ENCODE results near the gene MANEAL. TPM values are rescaled to one million over a fixed set of nuclear protein-coding genes. Genes with fewer than 3 reads are reported as not detected.
A peak's percentile ranks its signal among the peaks of the same experiment; 100 is the strongest.

MANEAL gene
- total RNA-seq (2016; rRNA removed; fragmentation: Illumina TruSeq; extraction: Trizol) (16.8 and 26.4 TPM in 2 replicates), polyA plus RNA-seq (2011; rRNA removed) (20.8 and 24.2 TPM in 2 replicates), polyA minus RNA-seq (2011; rRNA and poly(A)+ RNA removed; ENCODE audit: low replicate concordance) (38.3 and 73.7 TPM in 2 replicates), Bru-seq, nascent RNA (percentile 62 among the genes with signal in this experiment), BruChase-seq, experiment 1, labeled RNA remaining after a 6-hour chase (percentile 77 among the genes with signal in this experiment), BruChase-seq, experiment 2, labeled RNA remaining after a 2-hour chase (percentile 62 among the genes with signal in this experiment)
- 16.6 and 17.3 TPM in 2 replicates for total RNA-seq (2016; cell fraction: cytosol; rRNA removed; fragmentation: Illumina TruSeq; extraction: Trizol; ENCODE audit: low read depth)
- 18.0 and 24.7 TPM in 2 replicates for total RNA-seq (2016; cell fraction: insoluble cytoplasmic fraction; rRNA removed; fragmentation: Illumina TruSeq; extraction: Trizol)
- total RNA-seq (2016; cell fraction: membrane; rRNA removed; fragmentation: Illumina TruSeq; extraction: Trizol), result 32.4 and 35.8 TPM in 2 replicates
- 19.1 and 23.7 TPM in 2 replicates for total RNA-seq (2016; cell fraction: nucleus; rRNA removed; fragmentation: Illumina TruSeq; extraction: Trizol)
- polyA plus RNA-seq (2011; cell fraction: cytosol; rRNA removed), result 19.9 and 21.2 TPM in 2 replicates
- polyA plus RNA-seq (2011; cell fraction: nucleus; rRNA removed), result 9.7 and 13.0 TPM in 2 replicates
- 15.7 and 16.4 TPM in 2 replicates for polyA plus RNA-seq (2012)
- 22.1 and 26.7 TPM in 2 replicates for polyA plus RNA-seq (2016; cell fraction: cytosol; fragmentation: Illumina TruSeq; extraction: Trizol; ENCODE audit: low read depth)
- 26.1 and 27.7 TPM in 2 replicates for polyA plus RNA-seq (2016; cell fraction: insoluble cytoplasmic fraction; fragmentation: Illumina TruSeq; extraction: Trizol; ENCODE audit: low read depth)
- 36.8 and 37.5 TPM in 2 replicates for polyA plus RNA-seq (2016; cell fraction: membrane; fragmentation: Illumina TruSeq; extraction: Trizol; ENCODE audit: low read depth)
- polyA plus RNA-seq (2016; cell fraction: nucleus; fragmentation: Illumina TruSeq; extraction: Trizol; ENCODE audit: insufficient read depth, low read depth), result 36.1 and 42.1 TPM in 2 replicates
- 15.2 and 17.4 TPM in 2 replicates for polyA minus RNA-seq (2011; cell fraction: cytosol; rRNA and poly(A)+ RNA removed)
- 6.0 and 8.9 TPM in 2 replicates for polyA minus RNA-seq (2011; cell fraction: nucleus; rRNA and poly(A)+ RNA removed)
- long read RNA-seq, experiment 1, partial matches to known transcripts, result 3 of 6 reads
- long read RNA-seq, experiment 1, other reads (novel, unspliced or antisense), result 2 of 6 reads
- long read RNA-seq, experiment 2, transcript MANEAL-203 (4 exons, 2,327 nt), result major isoform, 14 of 55 reads
- long read RNA-seq, experiment 2, transcript MANEAL-202 (4 exons, 2,685 nt), result major isoform, 14 of 55 reads
- long read RNA-seq, experiment 2, partial matches to known transcripts, result 2 of 55 reads
- long read RNA-seq, experiment 2, other reads (novel, unspliced or antisense), result 23 of 55 reads

GRCh38 chr1:37793773-37794371 lies at the start of gene MANEAL:
Gene MANEAL (plus strand): TSS chr1:37793847. CDS start chr1:37794183, 336 bp downstream.
- FAIRE-seq, result no peak
- no peak for DNase-seq (ENCODE audit: low spot score)
- peak; percentile 80 for ATAC-seq
- Histone ChIP-seq H3K27ac (ENCODE audit: extremely low read length, insufficient read depth, low read length) (peak within 1 kb of the TSS; percentile 63), H3K36me3 (replicated peaks in 1 of 2; ENCODE audit: control insufficient read depth in 1 of 2, insufficient read depth in 2 of 2, low read length in 2 of 2) (peaks cover 5 to 20% of the 10 kb centered on the region in 2 experiments; a peak in 4 of 5 replicates), H3K4me1 (ENCODE audit: insufficient read depth, low read length) (peaks cover 24% of the 10 kb centered on the region), H3K79me2 (ENCODE audit: insufficient read depth, low read length) (peaks cover 7% of the 10 kb centered on the region), H3K27me3 (ENCODE audit: control insufficient read depth in 1 of 2, insufficient read depth in 2 of 2, low read length in 2 of 2) (peaks cover 0 to 9% of the 10 kb centered on the region in 2 experiments; a peak in 3 of 5 replicates), H2AFZ (ENCODE audit: low read length) (no peak within 1 kb of the TSS), H4K20me1 (ENCODE audit: insufficient read depth, low read length) (no peaks in the 10 kb centered on the region; the same call in 1 of the 2 replicates), H3K9ac (ENCODE audit: insufficient read depth, low read depth, low read length) (peak within 1 kb of the TSS; percentile 80), H3K4me3 (replicated peaks in 1 of 3; ENCODE audit: insufficient read depth in 1 of 3, low read depth in 2 of 3, low read length in 3 of 3) (peak within 1 kb of the TSS; percentile 74 to 81 (median 78)), H3K9me3 (ENCODE audit: low read length) (no peaks in the 10 kb centered on the region), H3K4me2 (ENCODE audit: low read depth, low read length) (peak within 1 kb of the TSS; percentile 77)
- in situ Hi-C loops (cut with HindIII; ENCODE audit: extremely low pct_ligation_motif_present, low pct_unique_long_range_greater_than_20kb) (no loop called here), intact Hi-C loops (cut with micrococcal nuclease; ENCODE audit: unreplicated experiment) (loop anchor here (10.0 kb wide), 1 partner anchor 69 kb away; no protein-coding TSS in a partner anchor)
- BruUV-seq (replicated peaks), result no TSS peak
- WGBS (ENCODE audit: low lambda C conversion rate), result no CpG with 5 or more reads among the region's 82 CpGs
- CTCF ChIA-PET (ENCODE audit: low intra/inter-chr PET ratio, low total read pairs), result no interaction called here
- POLR2A ChIA-PET, result interaction anchor here (1.0 to 1.4 kb wide), 3 partner anchors 13 to 16 kb away, joined by 3 to 9 read pairs (median 4); partner anchors contain the start of genes C1orf122 and YRDC
- peak; percentile 69 for TF ChIP-seq RBFOX2 (IDR thresholded peaks at IDR 0.05; ENCODE audit: low read depth, low read length)
- TF ChIP-seq TFDP1 (CRISPR knock-in tag; IDR thresholded peaks at IDR 0.05; ENCODE audit: borderline replicate concordance), result peak; percentile 67; the same call in 1 of the 2 replicates
- no peak for TF ChIP-seq PBX2 (CRISPR knock-in tag; IDR thresholded peaks at IDR 0.05)
- no peak for TF ChIP-seq STAT6 (CRISPR knock-in tag; IDR thresholded peaks at IDR 0.05; ENCODE audit: borderline replicate concordance)
- peak; percentile 82 for TF ChIP-seq ZNF616 (CRISPR knock-in tag; IDR thresholded peaks at IDR 0.05; ENCODE audit: low read depth)
- TF ChIP-seq TCF7 (IDR thresholded peaks at IDR 0.05; ENCODE audit: low read depth), result no peak
- TF ChIP-seq SIX1 (CRISPR knock-in tag; IDR thresholded peaks at IDR 0.05; ENCODE audit: borderline replicate concordance), result no peak
- no peak for TF ChIP-seq ZNF362 (CRISPR knock-in tag; IDR thresholded peaks at IDR 0.05; ENCODE audit: borderline replicate concordance)

Measured in HepG2 (cell line).